Measurements from ENCODE around the gene SUSD4. TPM values are rescaled to one million over a fixed set of nuclear protein-coding genes. Genes with fewer than 3 reads are reported as not detected.
A peak's percentile ranks its signal among the peaks of the same experiment; 100 is the strongest.

The SUSD4 gene
- total and polyA plus RNA-seq, 9 of the 15 experiments (the other 6 are each of a cell fraction or from before 2014, with no cell fraction given), result 0.06 to 1.7 (median 0.09) TPM; not detected in 4

DNA sequence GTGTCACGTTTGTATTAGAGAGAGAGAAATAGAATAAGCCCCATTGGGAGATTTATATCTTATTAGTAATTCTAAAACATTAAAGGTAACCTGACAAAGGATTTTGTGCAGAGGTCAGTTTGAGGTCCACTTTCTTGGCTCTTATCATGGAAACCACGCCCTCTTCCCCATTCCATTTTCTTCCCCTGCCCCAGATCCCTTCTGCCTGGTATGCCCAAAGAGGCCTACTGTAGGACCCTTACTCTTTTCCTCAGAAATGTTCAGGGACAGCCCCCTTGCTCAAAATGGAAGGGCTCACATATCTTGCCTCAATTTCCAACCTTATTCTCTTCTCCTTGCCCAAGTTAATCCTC is 38.8 kb upstream of the SUSD4 start (continued):
- TF ChIP-seq PKNOX1 (IDR thresholded peaks at IDR 0.05), result 0 out of 2 replicates have a peak, but pooled peaks have one; percentile 2
- TF ChIP-seq ZNF644 (tag; IDR thresholded peaks at IDR 0.05; ENCODE audit: low read depth), result no peak
- TF ChIP-seq HDAC6 (IDR thresholded peaks at IDR 0.05; ENCODE audit: low read depth, low read length), result no peak
- TF ChIP-seq CTBP1 (IDR thresholded peaks at IDR 0.05; ENCODE audit: borderline replicate concordance), result no peak
- TF ChIP-seq, protein P1, sequence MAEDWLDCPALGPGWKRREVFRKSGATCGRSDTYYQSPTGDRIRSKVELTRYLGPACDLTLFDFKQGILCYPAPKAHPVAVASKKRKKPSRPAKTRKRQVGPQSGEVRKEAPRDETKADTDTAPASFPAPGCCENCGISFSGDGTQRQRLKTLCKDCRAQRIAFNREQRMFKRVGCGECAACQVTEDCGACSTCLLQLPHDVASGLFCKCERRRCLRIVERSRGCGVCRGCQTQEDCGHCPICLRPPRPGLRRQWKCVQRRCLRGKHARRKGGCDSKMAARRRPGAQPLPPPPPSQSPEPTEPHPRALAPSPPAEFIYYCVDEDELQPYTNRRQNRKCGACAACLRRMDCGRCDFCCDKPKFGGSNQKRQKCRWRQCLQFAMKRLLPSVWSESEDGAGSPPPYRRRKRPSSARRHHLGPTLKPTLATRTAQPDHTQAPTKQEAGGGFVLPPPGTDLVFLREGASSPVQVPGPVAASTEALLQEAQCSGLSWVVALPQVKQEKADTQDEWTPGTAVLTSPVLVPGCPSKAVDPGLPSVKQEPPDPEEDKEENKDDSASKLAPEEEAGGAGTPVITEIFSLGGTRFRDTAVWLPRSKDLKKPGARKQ (CRISPR knock-in tag; IDR thresholded peaks at IDR 0.05), result no peak
- TF ChIP-seq ZNF12 (CRISPR knock-in tag; IDR thresholded peaks at IDR 0.05), result no peak
- no peak for TF ChIP-seq CTCFL (IDR thresholded peaks at IDR 0.05; ENCODE audit: borderline replicate concordance, insufficient read depth, low read depth, low read length, poor library complexity, severe bottlenecking)
- no peak for TF ChIP-seq FOS (IDR thresholded peaks at IDR 0.05; ENCODE audit: extremely low read depth, insufficient read length)
- no peak for TF ChIP-seq TCF3 (CRISPR knock-in tag; IDR thresholded peaks at IDR 0.05)
- no peak for TF ChIP-seq POLR3G (IDR thresholded peaks at IDR 0.05; ENCODE audit: extremely low read depth, insufficient read length, insufficient replicate concordance)
- TF ChIP-seq ZBTB9 (CRISPR knock-in tag; IDR thresholded peaks at IDR 0.05), result no peak
- TF ChIP-seq ZNF140 (CRISPR knock-in tag; IDR thresholded peaks at IDR 0.05), result no peak
- no peak for TF ChIP-seq U2AF2 (optimal IDR thresholded peaks at IDR 0.05; ENCODE audit: low read depth, low read length)
- no peak for TF ChIP-seq HSF4 (CRISPR knock-in tag; IDR thresholded peaks at IDR 0.05; ENCODE audit: borderline replicate concordance)
- no peak for TF ChIP-seq HOXB6 (CRISPR knock-in tag; IDR thresholded peaks at IDR 0.05; ENCODE audit: borderline replicate concordance)
- no peak for TF ChIP-seq ZBTB17 (CRISPR knock-in tag; IDR thresholded peaks at IDR 0.05)
- peak; percentile 7; the same call in 1 of the 2 replicates for TF ChIP-seq TAF7 (tag; IDR thresholded peaks at IDR 0.05)
- TF ChIP-seq NFXL1 (CRISPR knock-in tag; IDR thresholded peaks at IDR 0.05), result no peak
- no peak; the same call in 1 of the 2 replicates for TF ChIP-seq CREB1 (IDR thresholded peaks at IDR 0.05)
- TF ChIP-seq CREB1 (CRISPR knock-in tag; IDR thresholded peaks at IDR 0.05), result no peak
- no peak; the same call in 1 of the 2 replicates for TF ChIP-seq ATF7 (IDR thresholded peaks at IDR 0.05)
- TF ChIP-seq RBFOX2 (IDR thresholded peaks at IDR 0.05; ENCODE audit: low read depth, low read length), result no peak

Measured in K562 (cell line).